GM19240 (cell line): Measurements from ENCODE around the gene DOCK9.

Experiments
- DNase-seq: peaks from one replicate; pipeline ENCODE4 v3.0.0; 2011; ENCODE audit warnings: low spot score; ENCODE audit not compliant: insufficient read length

The DOCK9 gene

GRCh38 chr13:98976941-98977340, 923 bp downstream of the DOCK9 start:
- DNase-seq: no peak

GRCh38 chr13:98976338-98976737, 1.5 kb downstream of the DOCK9 start:
- DNase-seq: no peak

- no peak for DNase-seq
Measured at GRCh38 chr13:98975822-98976261, 2.0 kb downstream of the DOCK9 start.

GRCh38 chr13:98974053-98974452, 3.8 kb downstream of the DOCK9 start:
- DNase-seq: no peak

- no peak for DNase-seq
Measured at GRCh38 chr13:98972627-98973026, 5.2 kb downstream of the DOCK9 start.

- DNase-seq: no peak
Measured at GRCh38 chr13:98972059-98972458, 5.8 kb downstream of the DOCK9 start.

- no peak for DNase-seq
Measured at GRCh38 chr13:98970330-98970729, 7.5 kb downstream of the DOCK9 start.

GRCh38 chr13:98967491-98967890, 10.4 kb downstream of the DOCK9 start:
- no peak for DNase-seq

GRCh38 chr13:98966019-98966418, 11.8 kb downstream of the DOCK9 start:
- DNase-seq: no peak

- no peak for DNase-seq
Measured at GRCh38 chr13:98965325-98965724, 12.5 kb downstream of the DOCK9 start.

GRCh38 chr13:98963917-98964316, 13.9 kb downstream of the DOCK9 start:
- no peak for DNase-seq

GRCh38 chr13:98962901-98963590, 14.8 kb downstream of the DOCK9 start:
- no peak for DNase-seq

- no peak for DNase-seq
Measured at GRCh38 chr13:98961503-98962105, 16.3 kb downstream of the DOCK9 start.

- DNase-seq: no peak
Measured at GRCh38 chr13:98960606-98961502, 17.0 kb downstream of the DOCK9 start.

- DNase-seq: no peak
Measured at GRCh38 chr13:98959786-98960605, 17.9 kb downstream of the DOCK9 start.

GRCh38 chr13:98959291-98959690, 18.6 kb downstream of the DOCK9 start:
- no peak for DNase-seq

GRCh38 chr13:98958443-98958794, 19.4 kb downstream of the DOCK9 start:
- no peak for DNase-seq

GRCh38 chr13:98957731-98958442, 20.0 kb downstream of the DOCK9 start:
- DNase-seq: no peak

GRCh38 chr13:98955336-98955735, 22.5 kb downstream of the DOCK9 start:
- DNase-seq: no peak

GRCh38 chr13:98954313-98954712, 23.6 kb downstream of the DOCK9 start:
- DNase-seq: no peak

- DNase-seq: no peak
Measured at GRCh38 chr13:98951266-98951665, 26.6 kb downstream of the DOCK9 start.
